Activated CD8-positive, alpha-beta memory T cell treated with anti-CD3 and anti-CD28 coated beads, Interleukin-2, amount 50 U/mL, for 4 hours (primary cell): ENCODE results near the gene EMILIN2.

Source experiments
- DNase-seq: peaks from one replicate; pipeline ENCODE4 v3.0.0-alpha.2; 2020

Gene EMILIN2

GRCh38 chr18:2879889-2880288 lies 33.1 kb downstream of the EMILIN2 start:
- DNase-seq = no peak

- no peak for DNase-seq
These were observed 33.7 kb downstream of the EMILIN2 start for GRCh38 chr18:2880473-2880872.

- DNase-seq = no peak
These were observed 34.5 kb downstream of the EMILIN2 start for GRCh38 chr18:2881088-2881839.

- DNase-seq = no peak
These were observed 35.0 kb downstream of the EMILIN2 start for GRCh38 chr18:2881840-2882195.

GRCh38 chr18:2882201-2882600 lies 35.4 kb downstream of the EMILIN2 start:
- no peak for DNase-seq

GRCh38 chr18:2883076-2883735 lies 36.4 kb downstream of the EMILIN2 start:
- peak; percentile 27 for DNase-seq

- no peak for DNase-seq
These were observed 38.0 kb downstream of the EMILIN2 start for GRCh38 chr18:2884706-2885285.

- no peak for DNase-seq
These were observed 40.7 kb downstream of the EMILIN2 start for GRCh38 chr18:2887470-2887869.

- no peak for DNase-seq
These were observed 43.0 kb downstream of the EMILIN2 start for GRCh38 chr18:2889761-2890192.

GRCh38 chr18:2890606-2891005 lies 43.8 kb downstream of the EMILIN2 start:
- DNase-seq = no peak

GRCh38 chr18:2891526-2892431 lies 45.0 kb downstream of the EMILIN2 start:
- DNase-seq = no peak

GRCh38 chr18:2893056-2893455 lies 46.2 kb downstream of the EMILIN2 start:
- DNase-seq = no peak

GRCh38 chr18:2893676-2894075 lies 46.9 kb downstream of the EMILIN2 start:
- no peak for DNase-seq

- no peak for DNase-seq
These were observed 47.5 kb downstream of the EMILIN2 start for GRCh38 chr18:2894131-2894840.

- DNase-seq = no peak
These were observed 48.1 kb downstream of the EMILIN2 start for GRCh38 chr18:2894841-2895370.

GRCh38 chr18:2895391-2895790 lies 48.6 kb downstream of the EMILIN2 start:
- DNase-seq = no peak

GRCh38 chr18:2896990-2897389 lies 50.2 kb downstream of the EMILIN2 start:
- no peak for DNase-seq

- no peak for DNase-seq
These were observed 50.8 kb downstream of the EMILIN2 start for GRCh38 chr18:2897448-2898185.

- DNase-seq = no peak
These were observed 51.4 kb downstream of the EMILIN2 start for GRCh38 chr18:2898186-2898640.

- no peak for DNase-seq
These were observed 54.0 kb downstream of the EMILIN2 start for GRCh38 chr18:2900684-2901422.
